ENCODE results near the gene SLC9A3. TPM values are rescaled to one million over a fixed set of nuclear protein-coding genes. Genes with fewer than 3 reads are reported as not detected.
A peak's percentile ranks its signal among the peaks of the same experiment; 100 is the strongest.
"Not testable (repeated sequence)": the region's sequence is repeated elsewhere in the genome, so short reads cannot be mapped to it uniquely, and the experiment has no call there.

SLC9A3 gene
- total RNA-seq, 1 experiment from 2014 or later: 1.5 TPM

GRCh38 chr5:488241-488640 is 36.0 kb downstream of the SLC9A3 start:
- H3K36me3 ChIP-seq (ENCODE audit: control insufficient read depth in 1 of 2, insufficient read depth in 2 of 2, low read length in 2 of 2): no peaks in the 10 kb centered on the region
- TF ChIP-seq TCF7L2 (IDR thresholded peaks at IDR 0.05; ENCODE audit: borderline replicate concordance, extremely low read depth, insufficient read depth, insufficient read length): no peak
- TF ChIP-seq SRF (IDR thresholded peaks at IDR 0.05; ENCODE audit: low read depth): no peak
- TF ChIP-seq, protein P1, sequence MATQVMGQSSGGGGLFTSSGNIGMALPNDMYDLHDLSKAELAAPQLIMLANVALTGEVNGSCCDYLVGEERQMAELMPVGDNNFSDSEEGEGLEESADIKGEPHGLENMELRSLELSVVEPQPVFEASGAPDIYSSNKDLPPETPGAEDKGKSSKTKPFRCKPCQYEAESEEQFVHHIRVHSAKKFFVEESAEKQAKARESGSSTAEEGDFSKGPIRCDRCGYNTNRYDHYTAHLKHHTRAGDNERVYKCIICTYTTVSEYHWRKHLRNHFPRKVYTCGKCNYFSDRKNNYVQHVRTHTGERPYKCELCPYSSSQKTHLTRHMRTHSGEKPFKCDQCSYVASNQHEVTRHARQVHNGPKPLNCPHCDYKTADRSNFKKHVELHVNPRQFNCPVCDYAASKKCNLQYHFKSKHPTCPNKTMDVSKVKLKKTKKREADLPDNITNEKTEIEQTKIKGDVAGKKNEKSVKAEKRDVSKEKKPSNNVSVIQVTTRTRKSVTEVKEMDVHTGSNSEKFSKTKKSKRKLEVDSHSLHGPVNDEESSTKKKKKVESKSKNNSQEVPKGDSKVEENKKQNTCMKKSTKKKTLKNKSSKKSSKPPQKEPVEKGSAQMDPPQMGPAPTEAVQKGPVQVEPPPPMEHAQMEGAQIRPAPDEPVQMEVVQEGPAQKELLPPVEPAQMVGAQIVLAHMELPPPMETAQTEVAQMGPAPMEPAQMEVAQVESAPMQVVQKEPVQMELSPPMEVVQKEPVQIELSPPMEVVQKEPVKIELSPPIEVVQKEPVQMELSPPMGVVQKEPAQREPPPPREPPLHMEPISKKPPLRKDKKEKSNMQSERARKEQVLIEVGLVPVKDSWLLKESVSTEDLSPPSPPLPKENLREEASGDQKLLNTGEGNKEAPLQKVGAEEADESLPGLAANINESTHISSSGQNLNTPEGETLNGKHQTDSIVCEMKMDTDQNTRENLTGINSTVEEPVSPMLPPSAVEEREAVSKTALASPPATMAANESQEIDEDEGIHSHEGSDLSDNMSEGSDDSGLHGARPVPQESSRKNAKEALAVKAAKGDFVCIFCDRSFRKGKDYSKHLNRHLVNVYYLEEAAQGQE (IDR thresholded peaks at IDR 0.05; ENCODE audit: low read depth): no peak
- ChIA-PET CTCF (no interaction called here), RAD21 (ENCODE audit: low non-redundant PET in 1 of 2, low total read pairs in 2 of 2, uncharacterized antibody in 2 of 2, unreplicated experiment in 2 of 2) (no interaction called here), POLR2A (no interaction called here)
- no peak overlapping the region for H3K9ac ChIP-seq (ENCODE audit: low read length)
- H3K79me2 ChIP-seq (ENCODE audit: insufficient read depth, low read length): no peaks in the 10 kb centered on the region
- peaks cover 0 to 9% of the 10 kb centered on the region in 2 experiments; a peak in 3 of 4 replicates for H3K4me1 ChIP-seq (ENCODE audit: control insufficient read depth in 1 of 2, insufficient read depth in 2 of 2, low read length in 2 of 2)
- H3K4me2 ChIP-seq (ENCODE audit: low read length): no peak overlapping the region
- no peak for ATAC-seq
- H3K4me3 ChIP-seq (replicated peaks in 1 of 2; ENCODE audit: low read depth in 1 of 2, low read length in 2 of 2): no peak overlapping the region
- DNase-seq (ENCODE audit: low read depth, low spot score): no peak
- no peaks in the 10 kb centered on the region for H3K27me3 ChIP-seq (ENCODE audit: insufficient read depth, low read length)
- no peak overlapping the region for H2AFZ ChIP-seq (ENCODE audit: low read depth, low read length, poor library complexity, severe bottlenecking)
- intact Hi-C loops (cut with micrococcal nuclease): no loop called here
- BruUV-seq (replicated peaks): no TSS peak
- H3K9me3 ChIP-seq (ENCODE audit: control insufficient read depth in 1 of 2, insufficient read depth in 1 of 2, low read depth in 1 of 2, low read length in 2 of 2): no peaks in the 10 kb centered on the region
- H3K27ac ChIP-seq (ENCODE audit: low read depth, low read length): no peak overlapping the region
- H3K9me2 ChIP-seq (ENCODE audit: insufficient read depth): no peaks in the 10 kb centered on the region
- no peaks in the 10 kb centered on the region for H4K20me1 ChIP-seq (ENCODE audit: insufficient read depth)

DNA sequence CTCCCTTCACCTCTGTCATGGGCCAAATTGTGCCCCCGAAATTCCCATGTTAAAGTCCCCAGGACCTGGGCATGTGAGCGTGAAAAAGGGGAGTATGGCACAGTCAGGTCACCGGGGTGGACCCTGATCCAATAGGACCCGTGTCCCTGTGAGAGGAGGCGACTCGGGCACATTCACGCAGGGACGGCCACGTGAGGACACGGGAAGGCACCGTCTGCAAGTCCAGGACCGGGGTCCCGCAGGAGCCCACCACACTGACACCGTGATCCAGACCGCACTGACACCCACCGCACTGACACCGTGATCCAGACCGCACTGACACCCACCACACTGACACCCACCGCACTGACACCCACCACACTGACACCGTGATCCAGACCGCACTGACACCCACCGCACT is 37.7 kb downstream of the SLC9A3 start:
- H3K4me2 ChIP-seq (ENCODE audit: low read length): 0 out of 2 replicates have a peak overlapping the region, but pooled peaks have one; percentile 19
- H3K27ac ChIP-seq (ENCODE audit: low read depth, low read length); H3K9me2 ChIP-seq (ENCODE audit: insufficient read depth); POLR2A ChIA-PET; H3K27me3 ChIP-seq (ENCODE audit: insufficient read depth, low read length); H3K79me2 ChIP-seq (ENCODE audit: insufficient read depth, low read length); H3K4me3 ChIP-seq (replicated peaks in 1 of 2; ENCODE audit: low read depth in 1 of 2, low read length in 2 of 2); CTCF ChIA-PET; ATAC-seq; H3K4me1 ChIP-seq (ENCODE audit: control insufficient read depth in 1 of 2, insufficient read depth in 2 of 2, low read length in 2 of 2); H4K20me1 ChIP-seq (ENCODE audit: insufficient read depth); H2AFZ ChIP-seq (ENCODE audit: low read depth, low read length, poor library complexity, severe bottlenecking); intact Hi-C loops (cut with micrococcal nuclease); H3K36me3 ChIP-seq (ENCODE audit: control insufficient read depth in 1 of 2, insufficient read depth in 2 of 2, low read length in 2 of 2); BruUV-seq (replicated peaks); DNase-seq (ENCODE audit: low read depth, low spot score); H3K9me3 ChIP-seq (ENCODE audit: control insufficient read depth in 1 of 2, insufficient read depth in 1 of 2, low read depth in 1 of 2, low read length in 2 of 2); H3K9ac ChIP-seq (ENCODE audit: low read length); RAD21 ChIA-PET (ENCODE audit: low non-redundant PET in 1 of 2, low total read pairs in 2 of 2, uncharacterized antibody in 2 of 2, unreplicated experiment in 2 of 2): not testable (repeated sequence)
